GM23338 (cell line): ENCODE results near the gene NKX3-2. TPM values are rescaled to one million over a fixed set of nuclear protein-coding genes. Genes with fewer than 3 reads are reported as not detected.
A peak's percentile ranks its signal among the peaks of the same experiment; 100 is the strongest.

ENCODE experiments used
- ATAC-seq: fragments of 200-7000 bp; cut with Tn5 transposase; 3 replicates; pipeline ENCODE4 v1.9.1; 2020
- DNase-seq: peaks from one replicate; pipeline ENCODE4 v3.0.0-alpha.2; 2015; ENCODE audit warnings: low spot score
- H2AFZ ChIP-seq: fragments of 200-600 bp; sonication (generic); 2 replicates; pipeline ENCODE4 v1.8.0; 2016; ENCODE audit warnings: antibody characterized with exemption, mild to moderate bottlenecking, moderate library complexity
- H3F3A ChIP-seq: fragments of 200-600 bp; sonication (generic); replicated peaks from 2 replicates; pipeline ENCODE4 v1.8.0; 2017; ENCODE audit warnings: antibody characterized with exemption, mixed run types, low read depth
- H3K27ac ChIP-seq: fragments of 200-600 bp; sonication (generic); 2 replicates; pipeline ENCODE4 v1.6.1; 2016; ENCODE audit warnings: low read depth
- H3K27me3 ChIP-seq: fragments of 200-600 bp; sonication (generic); 2 replicates; pipeline ENCODE4 v1.8.0; 2016; ENCODE audit warnings: mild to moderate bottlenecking, mixed run types, moderate library complexity; ENCODE audit not compliant: insufficient read depth
- H3K36me3 ChIP-seq: fragments of 200-600 bp; sonication (generic); 2 replicates; pipeline ENCODE4 v1.8.0; 2016; ENCODE audit warnings: mild to moderate bottlenecking; ENCODE audit not compliant: insufficient read depth
- H3K4me1 ChIP-seq: fragments of 200-600 bp; sonication (generic); 2 replicates; pipeline ENCODE4 v1.8.0; 2016; ENCODE audit warnings: mild to moderate bottlenecking, moderate library complexity; ENCODE audit not compliant: insufficient read depth
- H3K4me2 ChIP-seq: fragments of 200-600 bp; sonication (generic); 2 replicates; pipeline ENCODE4 v1.7.1; 2017; ENCODE audit warnings: mixed run types
- H3K4me3 ChIP-seq: fragments of 200-600 bp; sonication (generic); 2 replicates; pipeline ENCODE4 v1.6.1; 2016; ENCODE audit warnings: mixed run types
- H3K79me2 ChIP-seq: fragments of 200-600 bp; sonication (generic); replicated peaks from 2 replicates; pipeline ENCODE4 v1.8.0; 2017; ENCODE audit warnings: mild to moderate bottlenecking; ENCODE audit not compliant: insufficient read depth
- H3K9me2 ChIP-seq: fragments of 200-600 bp; sonication (generic); 2 replicates; pipeline ENCODE4 v1.8.0; 2017; ENCODE audit not compliant: insufficient read depth
- H4K20me1 ChIP-seq: fragments of 200-600 bp; sonication (generic); replicated peaks from 2 replicates; pipeline ENCODE4 v1.8.0; 2017; ENCODE audit warnings: mild to moderate bottlenecking; ENCODE audit not compliant: insufficient read depth
- H3K27ac Mint-ChIP-seq: 2 replicates; pipeline ENCODE4 v1.8.0; 2020; ENCODE audit warnings: inconsistent platforms, mild to moderate bottlenecking, moderate library complexity, mixed read lengths
- H3K27me3 Mint-ChIP-seq: 3 replicates; pipeline ENCODE4 v1.8.0; 2022; ENCODE audit warnings: low read depth, mild to moderate bottlenecking, moderate library complexity, mixed read lengths, inconsistent platforms; ENCODE audit not compliant: insufficient read depth, poor library complexity
- H3K36me3 Mint-ChIP-seq: 3 replicates; pipeline ENCODE4 v1.8.0; 2021; ENCODE audit warnings: low read depth, mild to moderate bottlenecking, inconsistent platforms, moderate library complexity, mixed read lengths
- H3K4me1 Mint-ChIP-seq: 3 replicates; pipeline ENCODE4 v1.8.0; 2020; ENCODE audit warnings: mild to moderate bottlenecking, inconsistent platforms, mixed read lengths
- H3K4me3 Mint-ChIP-seq: 3 replicates; pipeline ENCODE4 v1.8.0; 2021; ENCODE audit warnings: moderate library complexity, mild to moderate bottlenecking, inconsistent platforms, mixed read lengths
- H3K9me3 Mint-ChIP-seq: 3 replicates; pipeline ENCODE4 v1.8.0; 2020; ENCODE audit warnings: moderate library complexity, mild to moderate bottlenecking, inconsistent platforms, mixed read lengths
- CREB1 ChIP-seq: fragments of 250-450 bp; sonication (Bioruptor Pico); IDR thresholded peaks from 2 replicates; pipeline ENCODE4 v1.5.0; 2020; ENCODE audit warnings: low read depth, mild to moderate bottlenecking, moderate library complexity
- ETS1 ChIP-seq: IDR thresholded peaks from 2 replicates; pipeline ENCODE4 v1.6.1; 2016; ENCODE audit warnings: antibody characterized with exemption
- EZH2 ChIP-seq: fragments of 200-600 bp; sonication (generic); IDR thresholded peaks from one replicate; pipeline ENCODE4 v1.8.0; 2017; ENCODE audit warnings: antibody characterized with exemption, mild to moderate bottlenecking, low read depth; ENCODE audit not compliant: unreplicated experiment
- EZH2phosphoT487 ChIP-seq: fragments of 200-600 bp; sonication (generic); IDR thresholded peaks from one replicate; pipeline ENCODE4 v1.8.1; 2018; ENCODE audit warnings: antibody characterized with exemption; ENCODE audit not compliant: unreplicated experiment
- JUNB ChIP-seq: IDR thresholded peaks from one replicate; pipeline ENCODE4 v1.6.1; 2016; ENCODE audit warnings: antibody characterized with exemption; ENCODE audit not compliant: unreplicated experiment
- NANOG ChIP-seq: IDR thresholded peaks from 2 replicates; pipeline ENCODE4 v1.6.1; 2016; ENCODE audit warnings: antibody characterized with exemption, borderline replicate concordance
- POLR2AphosphoS5 ChIP-seq: IDR thresholded peaks from 2 replicates; pipeline ENCODE4 v1.6.1; 2016; ENCODE audit warnings: antibody characterized with exemption, low read depth
- REST ChIP-seq: IDR thresholded peaks from one replicate; pipeline ENCODE4 v1.6.1; 2018; ENCODE audit warnings: antibody characterized with exemption; ENCODE audit not compliant: unreplicated experiment
- STAT1 ChIP-seq: IDR thresholded peaks from one replicate; pipeline ENCODE4 v1.6.1; 2016; ENCODE audit warnings: antibody characterized with exemption; ENCODE audit not compliant: unreplicated experiment
- polyA plus RNA-seq: library from polyadenylated mRNA; unstranded; fragments of >200 nt; fragmentation: Nextera tagmentation; extraction: Ambion mirVana; gene quantifications from 2 replicates; pipeline ENCODE4 v1.2.1, GENCODE V29; 2016
- total RNA-seq: library from RNA; depleted of rRNA; stranded (reverse); fragments of >200 nt; shearing (Covaris generic); gene quantifications from 2 replicates; pipeline ENCODE4 v1.2.3, GENCODE V29; 2014
- TF ChIP-seq, protein P1 (sequence below): fragments of 250-450 bp; sonication (Bioruptor Pico); IDR thresholded peaks from 2 replicates; pipeline ENCODE4 v1.5.0; 2020; ENCODE audit warnings: mild to moderate bottlenecking, moderate library complexity
- TF ChIP-seq, protein P2 (sequence below), 2 experiments: fragments of 200-600 bp in 1 of 2; sonication (generic) in 1 of 2; conservative IDR thresholded peaks; 2 replicates each; pipeline versions ENCODE4 v1.5.1 to v1.6.1; 2016 to 2017; ENCODE audit warnings: antibody characterized with exemption in 2 of 2, low read depth in 2 of 2, mild to moderate bottlenecking in 2 of 2, moderate library complexity in 1 of 2

NKX3-2 gene
- total and polyA plus RNA-seq, 2 experiments from 2014 or later = 0.14 TPM; not detected in 1

- Histone ChIP-seq H3K27ac (no peak overlapping the region), H2AFZ (0 out of 2 replicates have a peak overlapping the region, but pooled peaks have one; percentile 43), H3K4me3 (peak overlapping the region; percentile 51), H4K20me1 (peaks cover 19% of the 10 kb centered on the region), H3F3A (peaks cover 50% of the 10 kb centered on the region), H3K27me3 (peaks cover 98% of the 10 kb centered on the region), H3K36me3 (no peaks in the 10 kb centered on the region), H3K4me1 (peaks cover 79% of the 10 kb centered on the region), H3K9me2 (no peaks in the 10 kb centered on the region), H3K4me2 (peak overlapping the region; percentile 81), H3K79me2 (no peaks in the 10 kb centered on the region)
- ATAC-seq = peak; percentile 43
- Mint-ChIP-seq H3K4me3 (peak overlapping the region; percentile 71), H3K36me3 (peaks cover 9% of the 10 kb centered on the region; the same call in 1 of the 3 replicates), H3K9me3 (peaks cover 10% of the 10 kb centered on the region; the same call in 2 of the 3 replicates), H3K4me1 (peaks cover 39% of the 10 kb centered on the region), H3K27ac (no peak overlapping the region), H3K27me3 (peaks cover 92% of the 10 kb centered on the region)
- DNase-seq = peak; percentile 88
- TF ChIP-seq CREB1 (peak; percentile 52; the same call in 1 of the 2 replicates), POLR2AphosphoS5 (no peak), REST (no peak), JUNB (no peak), NANOG (no peak), EZH2 (peak; percentile 33), ETS1 (no peak), EZH2phosphoT487 (peak; percentile 85), STAT1 (no peak)
- TF ChIP-seq, protein P1, sequence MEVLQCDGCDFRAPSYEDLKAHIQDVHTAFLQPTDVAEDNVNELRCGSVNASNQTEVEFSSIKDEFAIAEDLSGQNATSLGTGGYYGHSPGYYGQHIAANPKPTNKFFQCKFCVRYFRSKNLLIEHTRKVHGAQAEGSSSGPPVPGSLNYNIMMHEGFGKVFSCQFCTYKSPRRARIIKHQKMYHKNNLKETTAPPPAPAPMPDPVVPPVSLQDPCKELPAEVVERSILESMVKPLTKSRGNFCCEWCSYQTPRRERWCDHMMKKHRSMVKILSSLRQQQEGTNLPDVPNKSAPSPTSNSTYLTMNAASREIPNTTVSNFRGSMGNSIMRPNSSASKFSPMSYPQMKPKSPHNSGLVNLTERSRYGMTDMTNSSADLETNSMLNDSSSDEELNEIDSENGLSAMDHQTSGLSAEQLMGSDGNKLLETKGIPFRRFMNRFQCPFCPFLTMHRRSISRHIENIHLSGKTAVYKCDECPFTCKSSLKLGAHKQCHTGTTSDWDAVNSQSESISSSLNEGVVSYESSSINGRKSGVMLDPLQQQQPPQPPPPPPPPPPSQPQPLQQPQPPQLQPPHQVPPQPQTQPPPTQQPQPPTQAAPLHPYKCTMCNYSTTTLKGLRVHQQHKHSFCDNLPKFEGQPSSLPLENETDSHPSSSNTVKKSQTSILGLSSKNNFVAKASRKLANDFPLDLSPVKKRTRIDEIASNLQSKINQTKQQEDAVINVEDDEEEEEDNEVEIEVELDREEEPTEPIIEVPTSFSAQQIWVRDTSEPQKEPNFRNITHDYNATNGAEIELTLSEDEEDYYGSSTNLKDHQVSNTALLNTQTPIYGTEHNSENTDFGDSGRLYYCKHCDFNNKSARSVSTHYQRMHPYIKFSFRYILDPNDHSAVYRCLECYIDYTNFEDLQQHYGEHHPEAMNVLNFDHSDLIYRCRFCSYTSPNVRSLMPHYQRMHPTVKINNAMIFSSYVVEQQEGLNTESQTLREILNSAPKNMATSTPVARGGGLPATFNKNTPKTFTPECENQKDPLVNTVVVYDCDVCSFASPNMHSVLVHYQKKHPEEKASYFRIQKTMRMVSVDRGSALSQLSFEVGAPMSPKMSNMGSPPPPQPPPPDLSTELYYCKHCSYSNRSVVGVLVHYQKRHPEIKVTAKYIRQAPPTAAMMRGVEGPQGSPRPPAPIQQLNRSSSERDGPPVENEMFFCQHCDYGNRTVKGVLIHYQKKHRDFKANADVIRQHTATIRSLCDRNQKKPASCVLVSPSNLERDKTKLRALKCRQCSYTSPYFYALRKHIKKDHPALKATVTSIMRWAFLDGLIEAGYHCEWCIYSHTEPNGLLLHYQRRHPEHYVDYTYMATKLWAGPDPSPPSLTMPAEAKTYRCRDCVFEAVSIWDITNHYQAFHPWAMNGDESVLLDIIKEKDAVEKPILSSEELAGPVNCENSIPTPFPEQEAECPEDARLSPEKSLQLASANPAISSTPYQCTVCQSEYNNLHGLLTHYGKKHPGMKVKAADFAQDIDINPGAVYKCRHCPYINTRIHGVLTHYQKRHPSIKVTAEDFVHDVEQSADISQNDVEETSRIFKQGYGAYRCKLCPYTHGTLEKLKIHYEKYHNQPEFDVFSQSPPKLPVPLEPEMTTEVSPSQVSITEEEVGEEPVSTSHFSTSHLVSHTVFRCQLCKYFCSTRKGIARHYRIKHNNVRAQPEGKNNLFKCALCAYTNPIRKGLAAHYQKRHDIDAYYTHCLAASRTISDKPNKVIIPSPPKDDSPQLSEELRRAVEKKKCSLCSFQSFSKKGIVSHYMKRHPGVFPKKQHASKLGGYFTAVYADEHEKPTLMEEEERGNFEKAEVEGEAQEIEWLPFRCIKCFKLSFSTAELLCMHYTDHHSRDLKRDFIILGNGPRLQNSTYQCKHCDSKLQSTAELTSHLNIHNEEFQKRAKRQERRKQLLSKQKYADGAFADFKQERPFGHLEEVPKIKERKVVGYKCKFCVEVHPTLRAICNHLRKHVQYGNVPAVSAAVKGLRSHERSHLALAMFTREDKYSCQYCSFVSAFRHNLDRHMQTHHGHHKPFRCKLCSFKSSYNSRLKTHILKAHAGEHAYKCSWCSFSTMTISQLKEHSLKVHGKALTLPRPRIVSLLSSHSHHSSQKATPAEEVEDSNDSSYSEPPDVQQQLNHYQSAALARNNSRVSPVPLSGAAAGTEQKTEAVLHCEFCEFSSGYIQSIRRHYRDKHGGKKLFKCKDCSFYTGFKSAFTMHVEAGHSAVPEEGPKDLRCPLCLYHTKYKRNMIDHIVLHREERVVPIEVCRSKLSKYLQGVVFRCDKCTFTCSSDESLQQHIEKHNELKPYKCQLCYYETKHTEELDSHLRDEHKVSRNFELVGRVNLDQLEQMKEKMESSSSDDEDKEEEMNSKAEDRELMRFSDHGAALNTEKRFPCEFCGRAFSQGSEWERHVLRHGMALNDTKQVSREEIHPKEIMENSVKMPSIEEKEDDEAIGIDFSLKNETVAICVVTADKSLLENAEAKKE (CRISPR knock-in tag) = no peak
- TF ChIP-seq, protein P2, sequence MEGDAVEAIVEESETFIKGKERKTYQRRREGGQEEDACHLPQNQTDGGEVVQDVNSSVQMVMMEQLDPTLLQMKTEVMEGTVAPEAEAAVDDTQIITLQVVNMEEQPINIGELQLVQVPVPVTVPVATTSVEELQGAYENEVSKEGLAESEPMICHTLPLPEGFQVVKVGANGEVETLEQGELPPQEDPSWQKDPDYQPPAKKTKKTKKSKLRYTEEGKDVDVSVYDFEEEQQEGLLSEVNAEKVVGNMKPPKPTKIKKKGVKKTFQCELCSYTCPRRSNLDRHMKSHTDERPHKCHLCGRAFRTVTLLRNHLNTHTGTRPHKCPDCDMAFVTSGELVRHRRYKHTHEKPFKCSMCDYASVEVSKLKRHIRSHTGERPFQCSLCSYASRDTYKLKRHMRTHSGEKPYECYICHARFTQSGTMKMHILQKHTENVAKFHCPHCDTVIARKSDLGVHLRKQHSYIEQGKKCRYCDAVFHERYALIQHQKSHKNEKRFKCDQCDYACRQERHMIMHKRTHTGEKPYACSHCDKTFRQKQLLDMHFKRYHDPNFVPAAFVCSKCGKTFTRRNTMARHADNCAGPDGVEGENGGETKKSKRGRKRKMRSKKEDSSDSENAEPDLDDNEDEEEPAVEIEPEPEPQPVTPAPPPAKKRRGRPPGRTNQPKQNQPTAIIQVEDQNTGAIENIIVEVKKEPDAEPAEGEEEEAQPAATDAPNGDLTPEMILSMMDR (conservative IDR thresholded peaks at IDR 0.05; ENCODE audit: low read depth in 2 of 2) = peak; percentile 41 to 60
These were observed 2.4 kb downstream of the NKX3-2 start for GRCh38 chr4:13541720-13542576.
